ENCODE results near the gene SUFU. TPM values are rescaled to one million over a fixed set of nuclear protein-coding genes. Genes with fewer than 3 reads are reported as not detected.

Gene SUFU
- total and polyA plus RNA-seq, 2 of the 8 experiments (the other 6 are each of a cell fraction or from before 2014, with no cell fraction given) = 7.0 to 10.8 TPM

DNA sequence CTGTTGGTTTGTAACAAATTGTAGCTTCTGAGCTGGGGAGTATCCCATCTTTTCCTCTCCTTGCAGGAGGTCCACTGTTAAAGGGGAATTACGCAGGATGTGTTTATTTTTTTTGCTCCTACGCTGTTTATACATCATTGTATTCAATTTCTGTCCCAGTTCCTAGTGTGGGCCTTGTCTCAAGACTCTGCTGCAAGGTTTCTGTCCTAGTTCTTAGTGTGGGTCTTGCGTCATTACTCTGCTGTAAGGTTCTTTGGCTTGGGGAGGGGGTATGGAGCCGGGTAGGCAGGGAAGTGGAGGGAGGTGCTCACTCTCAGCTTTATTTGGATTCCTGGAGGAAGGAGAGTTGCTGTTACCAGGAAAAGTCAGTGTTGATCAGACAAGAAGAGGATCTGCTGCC, 76.5 kb downstream of the SUFU start:
- 0 out of 2 replicates have a peak overlapping the region, but pooled peaks have one; percentile 14 for H2BK15ac ChIP-seq (ENCODE audit: low read length)
- H3K56ac ChIP-seq (replicated peaks; ENCODE audit: insufficient read length, low read depth, low read length) = no peak overlapping the region
- no peak overlapping the region for H4K5ac ChIP-seq (ENCODE audit: insufficient read length, low read depth, low read length)
- no peak overlapping the region for H3K27ac ChIP-seq (ENCODE audit: low read depth, low read length)
- no peak overlapping the region for H3K4me2 ChIP-seq (ENCODE audit: insufficient read depth in 1 of 2, low read depth in 2 of 2, low read length in 2 of 2)
- H3K4me1 ChIP-seq (replicated peaks in 1 of 4; ENCODE audit: control insufficient read depth in 3 of 4, insufficient read depth in 4 of 4, low read length in 3 of 4) = peaks cover 0 to 7% (median 5%) of the 10 kb centered on the region in 4 experiments; a peak in 4 of 7 replicates
- H3K14ac ChIP-seq (ENCODE audit: insufficient read length) = no peak overlapping the region
- no peak overlapping the region for H2AK5ac ChIP-seq (ENCODE audit: low read depth, low read length)
- no peaks in the 10 kb centered on the region for H3K9me3 ChIP-seq (ENCODE audit: insufficient read depth in 2 of 2, low read depth in 1 of 2, low read length in 1 of 2)
- H3K18ac ChIP-seq (ENCODE audit: extremely low read depth, low read length) = no peak overlapping the region
- no peak overlapping the region for H3K23ac ChIP-seq (ENCODE audit: insufficient read length)
- no peak overlapping the region for H3K9ac ChIP-seq (replicated peaks in 1 of 4; ENCODE audit: extremely low read depth in 1 of 4, low read depth in 3 of 4, low read length in 3 of 4)
- DNase-seq (ENCODE audit: low read depth in 1 of 2, low spot score in 2 of 2) (no peak), FAIRE-seq (no peak)
- H4K91ac ChIP-seq (replicated peaks; ENCODE audit: insufficient read length, low read length) = no peak overlapping the region
- H2BK20ac ChIP-seq (ENCODE audit: low read length) = no peak overlapping the region
- H3K36me3 ChIP-seq (ENCODE audit: control insufficient read depth in 2 of 4, insufficient read depth in 4 of 4, low read length in 3 of 4) = no peaks in the 10 kb centered on the region
- ChIA-PET CTCF (ENCODE audit: partially characterized antibody) (interaction anchor here (0.5 to 7.3 kb wide), 9 partner anchors 14 to 350 kb away, joined by 3 to 182 read pairs (median 6); partner anchors contain the start of genes ACTR1A and SUFU), POLR2A (ENCODE audit: partially characterized antibody) (no interaction called here)
- no peak overlapping the region for H3K4ac ChIP-seq (replicated peaks; ENCODE audit: insufficient read length, low read depth, low read length)
- no peaks in the 10 kb centered on the region for H3K79me2 ChIP-seq (ENCODE audit: control insufficient read depth in 1 of 2, insufficient read depth in 2 of 2, low read length in 2 of 2)
- no peak overlapping the region for H2AFZ ChIP-seq (ENCODE audit: low read length)
- no peak overlapping the region for H4K8ac ChIP-seq (ENCODE audit: extremely low read depth, insufficient read depth, low read length)
- H2BK120ac ChIP-seq (replicated peaks; ENCODE audit: low read depth, low read length) = no peak overlapping the region
- no peaks in the 10 kb centered on the region for H3K23me2 ChIP-seq (ENCODE audit: low read depth, low read length)
- H3K4me3 ChIP-seq (ENCODE audit: extremely low read depth in 1 of 4, insufficient read depth in 2 of 4, low read depth in 3 of 4, low read length in 4 of 4) = no peak overlapping the region
- H4K20me1 ChIP-seq (replicated peaks in 1 of 2; ENCODE audit: control insufficient read depth in 1 of 2, insufficient read depth in 2 of 2, low read length in 2 of 2) = peaks cover 0 to 7% of the 10 kb centered on the region in 2 experiments
- H2BK5ac ChIP-seq (ENCODE audit: low read depth, low read length) = no peak overlapping the region
- H3K27me3 ChIP-seq (replicated peaks in 1 of 4; ENCODE audit: control insufficient read depth in 3 of 4, extremely low read depth in 1 of 4, insufficient read depth in 3 of 4, low read length in 3 of 4) = no peaks in the 10 kb centered on the region
- WGBS, 2 experiments (ENCODE audit: extremely low coverage in 1 of 2, insufficient coverage in 1 of 2, insufficient read length in 1 of 2, insufficient replicate concordance in 2 of 2, low coverage in 1 of 2, low lambda C conversion rate in 2 of 2, missing lambda C conversion rate in 1 of 2) = 93% methylated on average over 4 of the region's 4 CpGs; no CpG with 5 or more reads in 1 of the 2 experiments
- no peaks in the 10 kb centered on the region for H3K79me1 ChIP-seq (ENCODE audit: low read depth, low read length)
- H2BK12ac ChIP-seq (ENCODE audit: low read depth, low read length) = no peak overlapping the region
- no peak for TF ChIP-seq TEAD4 (IDR thresholded peaks at IDR 0.05; ENCODE audit: low read depth, low read length)
- no peak for TF ChIP-seq POLR2AphosphoS5 (IDR thresholded peaks at IDR 0.05; ENCODE audit: low read depth, low read length)
- no peak for TF ChIP-seq RAD21 (IDR thresholded peaks at IDR 0.05 in 1 of 2, conservative IDR thresholded peaks at IDR 0.05 in 1 of 2; ENCODE audit: low read depth in 2 of 2, low read length in 2 of 2)
- TF ChIP-seq, protein P1, sequence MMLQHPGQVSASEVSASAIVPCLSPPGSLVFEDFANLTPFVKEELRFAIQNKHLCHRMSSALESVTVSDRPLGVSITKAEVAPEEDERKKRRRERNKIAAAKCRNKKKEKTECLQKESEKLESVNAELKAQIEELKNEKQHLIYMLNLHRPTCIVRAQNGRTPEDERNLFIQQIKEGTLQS (IDR thresholded peaks at IDR 0.05; ENCODE audit: insufficient read depth, low read depth, low read length) = no peak
- no peak for TF ChIP-seq RXRA (IDR thresholded peaks at IDR 0.05; ENCODE audit: insufficient read depth, low read depth, low read length)
- TF ChIP-seq JUN (IDR thresholded peaks at IDR 0.05; ENCODE audit: low read depth, low read length) = no peak
- TF ChIP-seq GTF2F1 (IDR thresholded peaks at IDR 0.05; ENCODE audit: borderline replicate concordance, low read depth, low read length) = no peak
- no peak for TF ChIP-seq EGR1 (IDR thresholded peaks at IDR 0.05; ENCODE audit: borderline replicate concordance, low read depth, low read length)
- TF ChIP-seq, protein P2, sequence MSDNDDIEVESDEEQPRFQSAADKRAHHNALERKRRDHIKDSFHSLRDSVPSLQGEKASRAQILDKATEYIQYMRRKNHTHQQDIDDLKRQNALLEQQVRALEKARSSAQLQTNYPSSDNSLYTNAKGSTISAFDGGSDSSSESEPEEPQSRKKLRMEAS (IDR thresholded peaks at IDR 0.05) = no peak
- no peak for TF ChIP-seq SAP30 (IDR thresholded peaks at IDR 0.05; ENCODE audit: insufficient read depth, insufficient replicate concordance, low read length)
- TF ChIP-seq ASH2L (IDR thresholded peaks at IDR 0.05; ENCODE audit: low read length) = no peak
- no peak for TF ChIP-seq FOSL1 (IDR thresholded peaks at IDR 0.05; ENCODE audit: insufficient read depth, low read depth, low read length)
- no peak for TF ChIP-seq EZH2 (IDR thresholded peaks at IDR 0.05; ENCODE audit: low read depth, low read length, severe bottlenecking)

All from H1 (cell line).